Activated CD4-positive, alpha-beta T cell treated with anti-CD3 and anti-CD28 coated beads, Interleukin-2, amount 10 ng/mL, durations not matched to agents 7 days and 5 days (primary cell): ENCODE measurements around the gene ESR1. TPM values are rescaled to one million over a fixed set of nuclear protein-coding genes. Genes with fewer than 3 reads are reported as not detected.

Source experiments
- CTCF ChIA-PET: fragments of 350-600 bp; sonication (Branson Sonifier 250); formaldehyde crosslinking; loops from one replicate; lab custom pipeline; 2021; ENCODE audit warnings: antibody characterized with exemption; lab: Charles Lee
- POLR2A ChIA-PET: fragments of 350-600 bp; sonication (Branson Sonifier 250); formaldehyde crosslinking; loops from one replicate; lab custom pipeline; 2021; ENCODE audit warnings: antibody characterized with exemption; lab: Charles Lee
- DNase-seq: peaks from one replicate; pipeline ENCODE4 v3.0.0-alpha.2; 2020
- H3K27ac Mint-ChIP-seq: one replicate; pipeline ENCODE4 v1.8.0; 2021; ENCODE audit warnings: mild to moderate bottlenecking, moderate library complexity, mixed read lengths
- H3K27me3 Mint-ChIP-seq: one replicate; pipeline ENCODE4 v1.8.0; 2021; ENCODE audit warnings: mixed read lengths
- H3K36me3 Mint-ChIP-seq: one replicate; pipeline ENCODE4 v1.8.0; 2021; ENCODE audit warnings: low read depth, mixed read lengths
- H3K4me1 Mint-ChIP-seq: one replicate; pipeline ENCODE4 v1.8.0; 2021; ENCODE audit warnings: mixed read lengths
- H3K4me3 Mint-ChIP-seq: one replicate; pipeline ENCODE4 v1.8.0; 2021; ENCODE audit warnings: mild to moderate bottlenecking, moderate library complexity, mixed read lengths
- H3K9me3 Mint-ChIP-seq: one replicate; pipeline ENCODE4 v1.8.0; 2021; ENCODE audit warnings: mixed read lengths
- total RNA-seq, 2 experiments: library from RNA; stranded (reverse); gene quantifications; one replicate each; pipeline ENCODE4 v1.2.3, GENCODE V29; 2021

The ESR1 gene
- total RNA-seq, 2 experiments from 2014 or later: 1.00 to 2.2 TPM

GRCh38 chr6:152110886-152111820 is 303.7 kb downstream of the ESR1 start:
- peaks cover 4% of the 10 kb centered on the region for H3K27me3 Mint-ChIP-seq
- H3K4me3 Mint-ChIP-seq: no peak overlapping the region
- no peak for DNase-seq
- H3K27ac Mint-ChIP-seq: no peak overlapping the region
- CTCF ChIA-PET: interaction anchor here (0.6 kb wide), 1 partner anchor 28 kb away, joined by 3 read pairs; no protein-coding TSS in a partner anchor
- no peaks in the 10 kb centered on the region for H3K9me3 Mint-ChIP-seq
- H3K4me1 Mint-ChIP-seq: peaks cover 4% of the 10 kb centered on the region
- no peaks in the 10 kb centered on the region for H3K36me3 Mint-ChIP-seq
- POLR2A ChIA-PET: no interaction called here

DNA sequence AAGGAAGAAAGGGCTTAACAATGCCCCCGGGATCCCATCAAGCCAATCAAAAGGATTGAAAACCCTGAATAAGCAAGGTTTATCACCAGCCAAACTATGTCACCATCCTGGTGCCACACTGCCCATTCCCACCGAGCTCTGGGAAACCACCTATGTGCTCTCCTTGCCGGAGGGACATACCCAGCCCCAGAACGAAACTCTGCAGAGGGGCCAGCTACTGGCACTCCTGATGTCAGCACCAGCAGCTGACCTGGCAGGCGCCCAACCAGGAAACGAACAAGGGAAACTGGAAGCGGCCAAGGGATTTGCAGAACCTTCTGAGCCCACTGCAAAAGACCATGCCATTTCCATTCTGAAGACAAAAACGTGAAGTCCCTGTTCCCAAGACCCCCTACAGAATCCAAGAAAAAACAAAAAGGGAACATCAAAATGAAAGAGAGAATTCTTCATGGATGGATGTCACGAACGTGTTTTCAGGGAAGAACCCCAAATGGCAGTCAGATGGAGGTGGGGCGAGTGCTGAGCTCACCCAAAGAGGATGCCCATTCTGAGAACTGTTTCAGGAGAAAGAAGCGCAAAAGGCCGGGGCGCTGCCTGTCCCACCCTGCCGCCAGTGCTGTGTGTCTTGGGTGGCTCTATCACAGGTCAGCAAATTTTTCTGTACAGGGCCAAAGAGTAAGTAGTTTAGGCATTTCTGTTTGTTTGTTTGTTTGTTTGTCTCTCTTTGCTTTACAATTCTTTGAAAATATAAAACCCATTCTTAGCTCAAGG is 305.2 kb downstream of the ESR1 start:
- ChIA-PET POLR2A (no interaction called here), CTCF (no interaction called here)
- peaks cover 4% of the 10 kb centered on the region for H3K27me3 Mint-ChIP-seq
- no peak overlapping the region for H3K27ac Mint-ChIP-seq
- no peak overlapping the region for H3K4me3 Mint-ChIP-seq
- no peaks in the 10 kb centered on the region for H3K9me3 Mint-ChIP-seq
- H3K36me3 Mint-ChIP-seq: no peaks in the 10 kb centered on the region
- DNase-seq: no peak
- H3K4me1 Mint-ChIP-seq: peaks cover 10% of the 10 kb centered on the region

- Mint-ChIP-seq H3K27me3 (no peaks in the 10 kb centered on the region), H3K36me3 (peaks cover 40% of the 10 kb centered on the region), H3K4me3 (no peak overlapping the region), H3K27ac (no peak overlapping the region), H3K4me1 (peaks cover 13% of the 10 kb centered on the region), H3K9me3 (no peaks in the 10 kb centered on the region)
- CTCF ChIA-PET: no interaction called here
- POLR2A ChIA-PET: no interaction called here
- no peak for DNase-seq
These were observed 310.0 kb downstream of the ESR1 start for GRCh38 chr6:152117156-152118133.

- CTCF ChIA-PET: no interaction called here
- POLR2A ChIA-PET: no interaction called here
- DNase-seq: no peak
- H3K27me3 Mint-ChIP-seq: no peaks in the 10 kb centered on the region
- no peaks in the 10 kb centered on the region for H3K9me3 Mint-ChIP-seq
- H3K4me3 Mint-ChIP-seq: no peak overlapping the region
- H3K27ac Mint-ChIP-seq: no peak overlapping the region
- peaks cover 40% of the 10 kb centered on the region for H3K36me3 Mint-ChIP-seq
- H3K4me1 Mint-ChIP-seq: peaks cover 13% of the 10 kb centered on the region
These were observed 310.7 kb downstream of the ESR1 start for GRCh38 chr6:152118224-152118623.

DNA sequence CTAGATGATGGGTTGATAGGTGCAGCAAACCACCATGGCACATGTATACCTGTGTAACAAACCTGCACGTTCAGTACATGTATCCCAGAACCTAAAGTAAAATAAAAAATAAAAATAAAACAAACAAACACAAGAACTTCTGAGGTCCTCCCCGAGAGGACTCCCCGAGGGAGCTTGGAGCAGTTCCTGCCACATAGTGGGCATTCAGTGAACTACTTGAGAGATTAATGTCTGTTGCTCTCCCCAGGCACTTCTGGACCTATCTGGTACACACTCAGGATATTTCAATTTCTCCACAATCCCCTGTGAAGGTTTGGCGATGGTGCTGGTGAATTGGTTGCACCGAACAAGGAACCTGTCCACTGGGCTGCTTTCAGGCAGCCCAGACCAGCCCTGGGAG is 311.2 kb downstream of the ESR1 start:
- peaks cover 13% of the 10 kb centered on the region for H3K4me1 Mint-ChIP-seq
- no peak overlapping the region for H3K27ac Mint-ChIP-seq
- DNase-seq: no peak
- CTCF ChIA-PET: no interaction called here
- H3K9me3 Mint-ChIP-seq: no peaks in the 10 kb centered on the region
- no peaks in the 10 kb centered on the region for H3K27me3 Mint-ChIP-seq
- POLR2A ChIA-PET: no interaction called here
- no peak overlapping the region for H3K4me3 Mint-ChIP-seq
- H3K36me3 Mint-ChIP-seq: peaks cover 44% of the 10 kb centered on the region

- peaks cover 48% of the 10 kb centered on the region for H3K36me3 Mint-ChIP-seq
- DNase-seq: no peak
- POLR2A ChIA-PET: no interaction called here
- CTCF ChIA-PET: no interaction called here
- H3K27me3 Mint-ChIP-seq: no peaks in the 10 kb centered on the region
- H3K4me3 Mint-ChIP-seq: no peak overlapping the region
- H3K4me1 Mint-ChIP-seq: peaks cover 13% of the 10 kb centered on the region
- no peaks in the 10 kb centered on the region for H3K9me3 Mint-ChIP-seq
- no peak overlapping the region for H3K27ac Mint-ChIP-seq
These were observed 312.3 kb downstream of the ESR1 start for GRCh38 chr6:152119831-152120230.

GRCh38 chr6:152121910-152122309 is 314.4 kb downstream of the ESR1 start:
- H3K9me3 Mint-ChIP-seq: no peaks in the 10 kb centered on the region
- POLR2A ChIA-PET: no interaction called here
- CTCF ChIA-PET: no interaction called here
- no peaks in the 10 kb centered on the region for H3K27me3 Mint-ChIP-seq
- no peak for DNase-seq
- H3K4me1 Mint-ChIP-seq: peaks cover 13% of the 10 kb centered on the region
- no peak overlapping the region for H3K4me3 Mint-ChIP-seq
- peaks cover 51% of the 10 kb centered on the region for H3K36me3 Mint-ChIP-seq
- no peak overlapping the region for H3K27ac Mint-ChIP-seq

DNA sequence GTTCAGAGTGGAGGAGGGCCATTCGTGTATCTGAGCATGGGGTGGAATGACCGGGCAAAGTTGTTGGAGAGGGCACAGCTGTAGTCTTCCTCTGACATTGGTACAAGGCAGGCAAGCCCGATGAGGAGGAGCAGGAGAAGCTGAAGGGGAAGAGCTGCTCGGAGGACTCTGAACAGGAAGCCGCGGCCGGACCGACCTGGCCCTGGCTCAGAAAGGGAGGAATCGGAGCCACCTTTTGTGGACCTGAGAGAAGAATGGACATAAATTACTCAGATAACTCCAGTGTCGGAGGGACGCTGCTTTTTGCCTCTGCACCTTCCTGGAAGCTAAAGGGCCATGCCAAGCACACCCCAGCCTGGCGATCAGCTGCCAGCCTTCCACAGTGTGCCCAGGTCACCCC is 315.0 kb downstream of the ESR1 start:
- no peaks in the 10 kb centered on the region for H3K27me3 Mint-ChIP-seq
- CTCF ChIA-PET: no interaction called here
- H3K9me3 Mint-ChIP-seq: no peaks in the 10 kb centered on the region
- H3K4me1 Mint-ChIP-seq: peaks cover 9% of the 10 kb centered on the region
- no peak for DNase-seq
- H3K4me3 Mint-ChIP-seq: no peak overlapping the region
- H3K36me3 Mint-ChIP-seq: peaks cover 51% of the 10 kb centered on the region
- POLR2A ChIA-PET: no interaction called here
- H3K27ac Mint-ChIP-seq: no peak overlapping the region

DNA sequence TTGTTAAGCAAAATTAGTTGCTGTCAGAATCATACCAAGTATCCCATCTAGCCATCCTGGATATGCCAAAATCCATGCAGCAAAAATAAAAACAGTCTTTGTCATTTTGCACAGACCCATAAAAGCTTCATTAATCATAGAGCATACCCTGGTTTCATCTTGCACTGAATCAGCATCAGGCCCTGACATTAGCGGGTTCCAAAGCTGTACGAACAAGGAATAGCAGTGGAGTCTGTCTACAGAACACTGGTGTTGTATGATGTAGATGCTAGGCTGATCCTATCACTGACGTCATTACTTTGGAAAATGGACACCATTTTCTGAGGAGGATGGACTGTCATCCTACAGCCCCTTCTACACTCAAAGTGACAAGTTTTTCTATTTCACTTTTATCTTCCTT is 315.6 kb downstream of the ESR1 start:
- Mint-ChIP-seq H3K36me3 (peaks cover 53% of the 10 kb centered on the region), H3K4me1 (peaks cover 3% of the 10 kb centered on the region), H3K27me3 (no peaks in the 10 kb centered on the region), H3K27ac (no peak overlapping the region), H3K9me3 (no peaks in the 10 kb centered on the region), H3K4me3 (no peak overlapping the region)
- DNase-seq: no peak
- CTCF ChIA-PET: no interaction called here
- POLR2A ChIA-PET: no interaction called here

GRCh38 chr6:152124429-152125074 is 317.1 kb downstream of the ESR1 start:
- Mint-ChIP-seq H3K27ac (no peak overlapping the region), H3K4me1 (no peaks in the 10 kb centered on the region), H3K9me3 (no peaks in the 10 kb centered on the region), H3K36me3 (peaks cover 56% of the 10 kb centered on the region), H3K27me3 (no peaks in the 10 kb centered on the region), H3K4me3 (no peak overlapping the region)
- POLR2A ChIA-PET: interaction anchor here (0.8 kb wide), 1 partner anchor 178 kb away, joined by 4 read pairs; no protein-coding TSS in a partner anchor
- DNase-seq: no peak
- CTCF ChIA-PET: interaction anchor here (0.5 to 1.7 kb wide), 5 partner anchors 9 to 363 kb away, joined by 3 to 4 read pairs (median 3); no protein-coding TSS in a partner anchor

- no peak overlapping the region for H3K27ac Mint-ChIP-seq
- peaks cover 52% of the 10 kb centered on the region for H3K36me3 Mint-ChIP-seq
- no peak for DNase-seq
- H3K27me3 Mint-ChIP-seq: no peaks in the 10 kb centered on the region
- no peaks in the 10 kb centered on the region for H3K9me3 Mint-ChIP-seq
- no peak overlapping the region for H3K4me3 Mint-ChIP-seq
- H3K4me1 Mint-ChIP-seq: peaks cover 2% of the 10 kb centered on the region
- ChIA-PET POLR2A (no interaction called here), CTCF (no interaction called here)
These were observed 320.1 kb downstream of the ESR1 start for GRCh38 chr6:152127432-152128165.
